ENCODE measurements around the gene DCAF11.

DCAF11 gene

GRCh38 chr14:24114532-24115421 is at the start of gene DCAF11, which contains the start of gene NRL:
DCAF11 (plus strand) TSS chr14:24114777; CDS start chr14:24115595, 818 bp downstream.
NRL (minus strand) TSS chr14:24114949; CDS start chr14:24082848, 32,101 bp downstream.
- peak; percentile 97 for DNase-seq

DNA sequence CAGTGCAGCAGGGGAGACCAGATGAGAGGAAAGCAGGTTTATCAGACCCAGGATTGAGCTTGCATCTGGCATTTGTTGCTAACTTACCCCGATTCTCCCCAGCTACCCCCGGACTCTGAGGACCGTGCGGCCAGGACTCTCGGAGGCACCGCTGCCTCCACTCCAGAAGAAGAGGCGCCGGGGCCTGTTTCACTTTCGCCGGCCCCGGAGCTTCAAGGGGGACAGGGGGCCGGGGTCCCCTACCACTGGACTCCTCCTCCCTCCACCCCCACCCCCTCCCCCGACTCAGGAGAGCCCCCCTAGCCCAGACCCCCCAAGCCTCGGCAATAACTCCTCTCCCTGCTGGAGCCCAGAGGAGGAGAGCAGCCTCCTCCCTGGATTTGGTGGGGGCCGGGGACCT is 49.7 kb upstream of the DCAF11 start:
- DNase-seq: no peak

DNA sequence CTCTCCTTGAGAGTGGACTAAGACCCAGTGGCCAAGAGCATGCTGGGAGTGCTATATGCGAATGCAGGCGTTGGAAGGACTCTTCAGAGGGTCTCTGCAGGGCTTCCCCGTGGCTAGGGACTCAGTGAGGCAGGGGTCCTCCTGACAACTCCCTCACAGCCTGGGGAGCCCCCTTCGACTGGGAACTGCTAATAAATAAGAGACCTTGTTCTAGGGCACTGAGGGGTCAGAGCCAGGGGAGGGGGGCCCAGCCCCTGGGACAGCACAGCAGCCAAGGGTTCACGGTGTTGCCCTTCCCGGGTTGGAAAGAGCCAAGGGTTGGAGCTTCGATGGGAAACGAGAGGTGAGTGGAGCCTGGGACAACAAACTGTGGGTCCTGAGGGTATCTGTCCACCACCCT is 49.2 kb upstream of the DCAF11 start:
- no peak for DNase-seq

DNA sequence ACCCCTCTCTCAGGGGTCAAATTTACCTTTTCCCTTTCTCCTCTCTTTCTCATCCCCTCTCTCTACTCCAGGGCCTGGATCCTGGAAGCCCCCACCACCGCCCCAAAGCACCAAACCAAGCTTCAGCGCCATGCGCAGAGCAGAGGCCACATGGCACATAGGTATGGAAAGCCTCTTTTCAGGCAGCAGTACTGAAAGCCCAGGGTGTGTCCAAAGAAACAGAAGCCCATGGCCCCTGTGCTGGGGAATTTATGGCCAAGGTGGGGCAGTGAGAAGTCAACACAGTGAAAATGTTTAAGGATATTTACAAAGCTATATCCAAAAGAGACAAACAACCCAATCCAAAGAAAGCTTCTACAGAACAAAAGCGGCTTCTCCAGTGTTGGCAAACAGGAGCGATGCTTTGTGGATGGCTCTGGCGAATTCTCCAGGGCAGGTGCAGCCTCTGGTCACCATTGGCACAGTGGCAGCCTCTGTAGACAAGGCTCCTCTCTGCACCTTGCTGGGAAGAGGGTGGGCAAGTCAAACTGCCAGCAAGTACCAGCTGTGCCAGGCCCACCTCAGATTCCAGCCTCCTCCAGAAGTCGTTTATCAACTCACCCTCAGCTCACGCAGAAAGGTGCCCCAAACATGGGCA is 48.0 kb upstream of the DCAF11 start:
- no peak for DNase-seq

DNA sequence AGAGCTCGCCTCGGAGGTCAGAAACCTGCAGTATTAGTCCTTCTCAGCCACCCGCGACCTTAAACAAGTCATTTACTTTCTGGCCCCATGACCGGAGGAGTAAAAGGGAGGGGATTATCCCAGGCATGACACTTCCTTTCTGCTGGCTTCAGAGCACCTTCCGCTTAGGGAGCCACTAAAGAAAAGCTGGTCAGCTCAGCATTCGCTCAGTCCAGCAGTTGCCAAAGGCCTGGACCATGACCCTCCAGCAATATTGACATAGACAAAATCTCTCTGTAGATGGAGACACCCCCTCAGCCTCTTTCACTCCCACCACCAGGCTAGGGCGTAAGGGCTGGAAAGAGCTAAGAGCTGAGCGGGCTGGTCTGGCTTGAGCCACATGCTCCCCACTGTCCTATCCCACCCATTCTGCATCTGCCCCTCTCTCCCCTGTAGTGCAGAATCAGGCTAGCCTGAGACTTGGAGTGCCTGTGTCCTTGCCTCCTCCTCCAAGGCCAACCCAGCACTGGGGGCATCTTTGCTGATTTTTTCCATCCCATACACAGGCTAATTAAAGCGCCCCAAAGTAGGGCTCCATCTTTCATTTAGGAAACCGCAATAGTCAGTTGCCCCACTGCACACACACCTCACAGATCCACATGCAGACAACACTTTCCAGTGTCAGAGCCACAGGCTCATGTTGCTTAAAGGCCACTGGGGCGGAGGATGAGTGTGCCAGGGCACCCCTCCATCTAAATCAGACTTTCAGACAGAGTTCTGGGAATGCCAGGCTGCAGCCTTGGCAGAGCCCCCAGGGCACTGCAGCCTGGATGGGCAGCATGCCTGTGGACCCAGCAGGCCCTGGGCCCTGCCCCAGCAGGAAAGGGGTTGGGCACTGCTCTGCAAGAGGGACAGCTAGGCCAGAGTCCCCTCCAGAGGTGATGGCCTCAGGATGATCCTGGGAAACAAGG is 47.2 kb upstream of the DCAF11 start:
- DNase-seq: no peak

DNA sequence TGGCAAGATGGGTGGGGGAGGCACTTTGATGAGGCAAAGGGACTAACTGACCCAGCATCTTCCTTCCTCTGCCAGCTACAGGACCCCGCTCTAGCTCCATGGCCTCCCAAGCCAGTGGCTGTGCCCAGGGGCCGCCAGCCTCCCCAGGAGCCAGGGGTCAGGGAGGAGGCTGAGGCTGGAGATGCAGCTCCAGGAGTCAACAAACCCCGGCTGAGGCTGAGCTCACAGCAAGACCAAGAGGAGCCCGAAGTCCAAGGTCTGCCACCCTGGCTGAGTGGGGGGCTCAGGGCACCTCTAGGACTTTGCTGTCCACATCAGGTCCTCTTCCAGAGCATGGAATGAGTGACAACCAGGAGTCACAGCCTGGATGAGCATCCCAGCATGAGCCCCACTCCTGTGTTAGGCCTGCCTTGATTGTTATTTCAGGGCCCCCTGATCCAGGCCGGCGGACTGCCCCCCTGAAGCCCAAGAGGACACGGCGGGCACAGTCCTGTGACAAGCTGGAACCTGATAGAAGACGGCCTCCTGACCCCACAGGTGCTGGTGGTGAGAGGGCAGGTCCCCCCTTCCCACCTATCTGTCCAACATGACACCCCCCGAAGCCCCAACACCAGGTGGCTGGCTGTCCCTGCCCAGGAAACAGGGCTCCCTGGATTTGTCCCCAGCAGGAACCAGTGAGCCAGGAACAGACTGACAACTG is 45.7 kb upstream of the DCAF11 start:
- DNase-seq: no peak

- DNase-seq: no peak
Observed at GRCh38 chr14:24069411-24069735, 45.2 kb upstream of the DCAF11 start.

- DNase-seq: no peak
Observed at GRCh38 chr14:24070285-24071143, 44.1 kb upstream of the DCAF11 start.

GRCh38 chr14:24071144-24071697 is 43.4 kb upstream of the DCAF11 start, which contains the start of gene CPNE6:
CPNE6 (plus strand) TSS chr14:24071562; CDS start chr14:24072937, 1,375 bp downstream.
- no peak for DNase-seq

DNA sequence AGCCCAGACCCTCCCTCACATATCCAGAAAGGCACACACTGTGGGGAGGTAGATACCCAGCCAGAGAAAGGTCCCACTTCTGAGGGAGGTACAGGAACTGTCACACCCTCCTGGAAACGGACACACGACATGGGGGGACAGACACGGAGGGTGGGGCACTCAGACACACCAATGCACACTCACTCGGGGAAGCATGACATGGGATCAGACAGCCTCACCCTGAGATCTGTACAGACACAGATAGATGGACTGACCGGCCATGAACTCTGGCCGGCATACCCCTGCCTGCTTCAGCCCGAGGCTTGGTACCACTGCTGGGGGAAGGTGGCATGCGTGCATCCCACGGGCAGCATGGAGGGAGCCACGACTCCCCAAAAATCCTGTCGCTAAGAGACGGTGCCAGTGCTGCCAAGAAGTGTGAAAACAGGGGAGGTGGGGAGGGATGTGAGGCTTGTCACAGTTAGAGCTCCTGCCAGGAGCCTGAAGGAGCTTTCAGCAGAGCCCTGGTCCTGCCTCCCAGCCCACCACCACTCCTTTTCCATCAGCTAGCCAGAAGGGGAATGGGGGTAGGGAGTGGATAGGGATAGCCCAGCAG is 42.6 kb upstream of the DCAF11 start:
- no peak for DNase-seq

DNA sequence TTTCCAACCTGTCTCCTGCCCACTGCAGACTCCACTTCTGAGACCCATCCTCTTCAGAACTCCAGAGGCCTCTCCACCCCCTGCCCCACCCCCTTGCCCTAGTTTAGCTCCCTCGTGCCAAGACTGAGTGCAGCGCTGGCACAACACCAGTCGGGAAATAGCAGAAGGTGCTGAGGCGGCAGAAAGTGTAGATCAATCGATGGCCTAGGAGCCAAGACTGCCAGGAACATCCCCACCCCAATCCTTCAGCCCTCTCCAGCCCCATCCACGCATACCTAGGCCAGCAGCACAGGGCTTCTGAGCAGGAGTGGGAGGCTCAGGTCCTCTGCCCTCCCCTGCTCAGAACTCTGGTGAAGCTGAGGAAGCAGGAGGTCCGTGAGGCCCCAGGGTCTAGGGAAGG is 42.1 kb upstream of the DCAF11 start:
- no peak for DNase-seq

DNA sequence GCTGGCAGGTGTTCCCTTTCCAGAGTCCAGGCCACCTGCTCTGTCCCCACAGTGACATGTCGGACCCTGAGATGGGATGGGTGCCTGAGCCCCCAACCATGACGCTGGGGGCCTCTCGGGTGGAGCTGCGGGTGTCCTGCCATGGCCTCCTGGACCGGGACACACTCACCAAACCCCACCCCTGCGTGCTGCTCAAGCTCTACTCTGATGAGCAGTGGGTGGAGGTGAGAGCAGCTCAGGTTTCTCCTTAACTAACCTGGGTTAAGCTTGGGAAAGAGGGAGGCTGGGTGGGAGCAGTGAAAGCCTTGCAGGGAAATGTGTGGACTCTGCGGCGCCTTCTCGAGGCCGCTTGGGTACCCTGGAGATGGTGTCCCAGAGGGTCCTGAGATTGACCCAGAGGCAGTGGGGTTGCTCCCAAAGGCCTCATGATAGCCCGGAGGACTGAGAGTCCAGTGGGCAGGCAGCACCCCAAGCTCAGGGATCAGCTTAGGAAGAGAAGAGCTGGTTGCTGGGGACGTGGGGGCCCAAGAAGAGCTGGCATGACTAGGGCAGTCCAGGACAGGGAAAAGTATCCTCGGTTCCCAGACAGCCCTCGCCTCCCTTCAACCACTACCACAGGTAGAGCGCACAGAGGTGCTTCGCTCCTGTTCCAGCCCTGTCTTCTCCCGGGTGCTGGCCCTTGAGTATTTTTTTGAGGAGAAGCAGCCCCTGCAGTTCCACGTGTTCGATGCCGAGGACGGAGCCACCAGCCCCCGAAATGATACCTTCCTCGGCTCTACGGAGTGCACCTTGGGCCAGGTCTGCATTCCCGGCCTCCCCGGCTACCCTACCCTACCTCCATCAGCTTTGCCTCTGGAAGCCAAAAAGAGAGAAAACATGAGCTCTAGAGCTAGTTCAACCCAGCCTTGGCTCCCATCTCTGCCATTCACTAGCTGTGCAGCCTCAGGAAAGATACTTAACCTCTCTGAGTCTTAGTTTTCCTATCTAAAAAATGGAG is 41.4 kb upstream of the DCAF11 start:
- no peak for DNase-seq

DNA sequence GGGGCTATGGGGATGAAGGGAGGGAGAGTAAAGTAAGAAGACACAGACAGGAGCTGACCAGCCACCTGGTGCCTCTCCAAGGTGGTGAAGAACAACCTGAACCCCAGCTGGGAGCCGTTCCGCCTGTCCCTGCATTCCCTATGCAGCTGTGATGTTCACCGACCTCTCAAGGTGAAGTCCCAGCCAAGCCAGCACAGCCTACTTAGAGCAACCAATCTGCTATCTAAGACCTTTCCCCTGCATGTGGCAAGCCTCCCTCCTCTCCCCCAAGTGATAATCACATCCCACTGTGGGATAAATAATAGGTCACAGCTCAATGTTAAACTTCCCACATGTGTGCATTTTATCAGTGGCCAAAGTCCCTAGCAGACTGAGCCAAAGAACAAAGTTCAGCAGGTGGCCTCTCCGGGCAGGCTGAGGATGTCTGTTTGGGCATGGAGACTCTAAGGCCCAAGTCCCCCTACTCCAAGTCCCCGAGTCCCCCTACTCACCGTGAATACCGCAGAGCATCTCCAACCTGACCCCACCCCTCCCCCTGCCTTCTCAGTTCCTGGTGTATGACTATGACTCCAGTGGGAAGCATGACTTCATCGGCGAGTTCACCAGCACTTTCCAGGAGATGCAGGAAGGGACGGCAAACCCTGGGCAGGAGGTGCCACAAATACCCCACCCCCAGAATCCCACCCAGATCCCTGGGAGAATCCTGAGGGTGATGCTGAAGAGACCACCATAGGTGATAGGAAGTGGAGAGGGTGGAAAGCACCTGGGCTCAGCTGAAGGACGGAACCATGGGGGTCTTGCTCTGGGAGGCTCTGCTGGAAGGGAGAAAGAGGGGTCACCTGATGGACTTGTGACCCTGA is 39.7 kb upstream of the DCAF11 start:
- no peak for DNase-seq

DNA sequence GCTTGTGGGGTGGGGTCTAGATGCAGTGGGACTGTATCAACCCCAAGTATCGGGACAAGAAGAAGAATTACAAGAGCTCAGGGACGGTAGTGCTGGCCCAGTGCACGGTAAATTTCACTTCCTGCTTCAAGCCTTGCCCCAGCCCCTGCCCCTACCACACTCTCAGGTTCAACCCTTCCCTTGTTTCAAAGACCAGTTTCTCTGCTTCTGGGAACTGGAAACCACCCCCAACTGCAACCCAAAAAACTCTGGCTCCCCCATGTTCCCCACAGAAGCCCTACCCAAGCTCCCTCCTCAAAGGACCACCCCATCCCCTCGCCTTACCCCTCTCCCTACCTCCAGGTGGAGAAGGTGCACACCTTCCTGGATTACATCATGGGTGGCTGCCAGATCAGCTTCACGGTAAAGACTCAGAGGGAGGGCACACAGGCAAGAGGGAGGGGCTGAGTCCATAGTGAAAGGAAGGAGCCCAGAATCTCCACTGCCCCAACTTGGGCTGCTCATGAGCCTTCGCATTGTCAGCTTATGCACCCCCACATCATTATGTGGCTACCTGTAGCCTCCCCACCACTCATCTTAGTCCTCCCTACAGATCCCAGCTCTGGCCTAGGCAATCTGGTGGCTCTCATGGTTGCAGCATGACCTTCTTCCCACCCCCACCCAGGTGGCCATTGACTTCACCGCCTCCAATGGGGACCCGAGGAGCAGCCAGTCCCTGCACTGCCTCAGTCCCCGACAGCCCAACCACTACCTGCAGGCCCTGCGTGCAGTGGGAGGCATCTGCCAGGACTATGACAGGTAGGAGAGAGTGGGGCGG is 38.9 kb upstream of the DCAF11 start:
- no peak for DNase-seq

- no peak for DNase-seq
Observed at GRCh38 chr14:24076302-24076601, 38.3 kb upstream of the DCAF11 start.

GRCh38 chr14:24077086-24077485 is 37.5 kb upstream of the DCAF11 start:
- no peak for DNase-seq

DNA sequence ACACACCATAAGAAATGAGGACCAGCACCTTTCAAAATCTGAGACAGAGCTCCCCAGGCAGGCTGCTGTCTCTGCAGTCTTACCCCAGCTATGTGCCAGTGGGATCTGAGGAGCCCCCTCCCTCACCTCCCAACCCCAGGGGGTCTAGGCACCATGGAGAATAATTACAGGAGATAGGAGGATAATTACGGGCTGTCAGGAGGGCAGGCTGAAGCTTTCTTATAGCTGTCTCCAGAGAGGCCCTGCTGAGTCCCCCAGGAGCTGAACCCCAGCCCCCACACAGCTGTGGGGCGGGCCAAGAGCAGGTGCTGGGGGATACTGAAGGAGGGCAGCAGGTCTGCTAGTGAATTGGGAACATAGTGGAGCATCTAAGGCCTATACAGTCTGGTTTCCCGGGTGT is 36.4 kb upstream of the DCAF11 start:
- no peak for DNase-seq

Data from KG1 (cell line).